Right renal pelvis (tissue), 4 donors: Measurements from ENCODE around the gene RPL29. TPM values are rescaled to one million over a fixed set of nuclear protein-coding genes. Genes with fewer than 3 reads are reported as not detected.

Experiments
- DNase-seq, 4 donors: peaks; one replicate each; pipeline ENCODE4 v3.0.0-alpha.2; 2013; ENCODE audit warnings: low read depth in 4 of 4, low spot score in 3 of 4, missing footprints in 1 of 4
- polyA plus RNA-seq, 4 donors: library from polyadenylated mRNA; unstranded; fragments of 120-200 nt; gene quantifications; one replicate each; pipeline ENCODE4 v1.2.1, GENCODE V29; 2013; ENCODE audit not compliant: insufficient read length in 4 of 4

Gene RPL29
- polyA plus RNA-seq, 4 donors, result 1,532 to 1,899 (median 1,617) TPM

DNA sequence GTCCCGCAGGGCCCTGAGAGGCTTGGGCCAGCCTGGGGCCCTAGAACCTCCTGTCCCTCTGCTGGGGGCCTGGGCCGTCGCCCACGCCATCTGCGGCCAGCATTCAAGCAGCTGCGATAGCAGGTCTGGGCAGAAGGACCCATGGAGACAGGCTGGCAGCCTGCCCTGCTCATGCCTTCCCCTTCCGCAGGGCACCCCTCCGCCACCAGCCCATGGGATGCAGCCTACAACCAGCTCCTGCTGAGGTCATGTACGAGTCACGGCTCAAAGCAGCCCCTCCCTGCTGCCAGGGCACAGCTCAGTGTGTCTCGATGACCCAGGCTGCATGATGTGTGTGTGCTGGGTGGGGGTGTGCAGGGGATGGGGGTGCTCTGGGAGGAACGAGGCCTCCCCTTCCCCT lies 32.9 kb upstream of the RPL29 start:
- no peak for DNase-seq

DNA sequence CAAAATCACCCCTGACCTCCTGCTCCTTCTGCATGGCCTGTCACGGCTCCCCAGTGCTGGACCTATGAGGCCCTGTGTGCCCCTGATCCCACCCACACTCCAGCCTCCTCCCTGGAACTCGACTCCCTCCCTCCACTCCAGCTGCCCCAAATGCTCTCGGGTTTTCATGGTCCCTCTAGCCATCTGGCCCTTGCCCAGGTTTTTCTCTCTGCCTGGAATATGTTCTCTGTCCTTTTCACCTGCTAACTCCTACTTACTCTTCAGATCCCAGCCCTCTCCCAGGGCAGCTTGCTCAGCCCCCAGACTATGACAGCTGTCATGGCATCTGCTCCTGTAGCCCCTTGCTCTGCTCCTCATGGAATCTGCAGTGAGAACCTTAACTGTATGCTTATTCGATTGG lies 30.3 kb upstream of the RPL29 start:
- no peak for DNase-seq

DNA sequence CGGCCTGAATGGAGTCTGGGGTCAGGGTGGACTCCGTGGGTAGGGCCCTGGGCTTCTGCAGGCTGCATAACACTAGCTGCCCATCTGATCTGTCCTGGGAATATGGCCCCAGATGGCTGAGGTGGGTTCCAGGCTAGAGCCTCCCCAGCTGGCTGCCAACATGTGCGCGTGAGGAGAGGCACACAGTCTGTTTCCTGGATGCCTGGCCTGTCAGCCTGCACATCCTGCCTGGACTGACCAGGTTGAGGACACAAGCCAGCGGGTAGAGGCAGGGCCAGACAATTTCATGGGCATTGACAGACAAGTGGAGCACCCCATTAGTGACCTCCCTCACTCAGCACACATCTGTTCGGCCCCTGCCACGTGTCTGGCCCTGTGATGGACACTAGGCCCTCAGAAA lies 29.8 kb upstream of the RPL29 start:
- no peak for DNase-seq

DNA sequence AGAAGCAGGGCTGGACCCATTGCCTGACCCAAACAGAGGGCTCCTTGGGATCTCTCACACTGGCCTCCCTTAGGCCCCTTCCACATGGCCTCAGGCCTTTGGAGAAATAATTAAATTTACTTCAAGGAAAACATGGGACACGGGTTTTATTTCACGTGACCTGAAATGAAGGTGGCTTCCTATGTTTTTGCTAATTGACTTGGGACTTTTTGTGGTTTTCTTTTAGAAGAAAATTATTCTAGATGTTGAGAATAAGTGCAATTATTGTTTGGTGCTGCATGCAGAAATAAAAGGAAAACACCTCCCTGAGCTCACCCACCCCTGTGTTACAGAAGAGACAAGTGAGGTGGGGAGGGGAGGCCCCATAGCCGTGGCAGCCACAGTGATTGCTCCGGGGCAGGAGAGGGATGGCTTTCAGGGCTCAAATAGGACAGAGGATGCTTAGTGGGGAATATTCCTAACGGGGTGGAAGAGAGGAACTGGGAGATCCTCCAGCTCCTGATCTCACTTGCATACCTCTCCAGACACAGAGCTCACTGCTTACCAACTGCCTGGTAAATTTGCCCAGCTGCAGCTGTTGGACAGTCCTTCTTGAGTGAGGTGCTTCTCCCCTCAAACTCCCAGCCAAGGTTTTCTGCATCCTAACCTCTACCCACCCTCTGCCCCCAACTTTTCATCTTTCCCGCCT lies 29.2 kb upstream of the RPL29 start:
- no peak for DNase-seq

DNA sequence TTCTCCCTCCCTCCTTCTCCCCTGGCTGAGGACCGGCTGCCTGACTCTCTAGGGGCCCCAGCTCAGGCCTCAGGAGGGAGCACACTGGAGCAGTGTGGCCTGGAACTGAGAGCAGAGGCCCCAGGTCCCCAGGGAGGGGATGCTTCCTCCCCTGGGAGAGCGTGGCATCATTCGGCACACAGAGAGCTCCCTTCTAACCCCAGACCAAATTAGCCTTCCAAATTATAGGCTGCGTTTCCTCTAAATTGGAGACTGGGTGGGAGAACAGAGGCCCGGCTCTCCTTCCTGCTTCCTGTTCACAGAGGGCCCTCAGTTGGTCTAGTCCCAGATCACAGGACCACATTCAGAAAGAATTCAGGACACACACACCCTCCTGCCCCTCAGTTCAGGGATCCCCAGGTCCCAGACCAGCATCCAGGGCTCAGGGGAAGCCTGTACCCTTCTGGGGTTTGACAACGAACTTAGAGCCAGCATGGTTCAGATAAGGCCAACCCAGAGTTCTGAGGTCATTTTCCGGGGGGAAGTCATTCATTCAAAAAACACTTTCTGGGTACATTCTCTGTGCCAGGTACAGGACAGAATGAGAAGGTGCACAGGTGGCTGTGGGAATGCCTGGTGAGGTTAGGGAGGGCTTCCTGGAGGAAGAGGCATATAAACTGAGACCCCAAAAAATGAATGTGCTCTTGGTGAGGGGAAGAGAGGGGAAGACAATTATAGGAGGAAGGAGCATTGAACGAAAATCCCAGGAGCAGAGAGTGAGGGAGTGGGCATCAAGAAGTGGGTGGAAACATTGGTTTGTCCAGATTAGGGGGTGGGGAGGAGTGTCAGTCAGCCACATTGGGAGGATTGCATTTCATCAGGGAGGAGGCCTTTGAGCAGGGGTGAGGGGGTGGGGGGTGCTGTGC lies 28.4 kb upstream of the RPL29 start:
- no peak for DNase-seq

DNA sequence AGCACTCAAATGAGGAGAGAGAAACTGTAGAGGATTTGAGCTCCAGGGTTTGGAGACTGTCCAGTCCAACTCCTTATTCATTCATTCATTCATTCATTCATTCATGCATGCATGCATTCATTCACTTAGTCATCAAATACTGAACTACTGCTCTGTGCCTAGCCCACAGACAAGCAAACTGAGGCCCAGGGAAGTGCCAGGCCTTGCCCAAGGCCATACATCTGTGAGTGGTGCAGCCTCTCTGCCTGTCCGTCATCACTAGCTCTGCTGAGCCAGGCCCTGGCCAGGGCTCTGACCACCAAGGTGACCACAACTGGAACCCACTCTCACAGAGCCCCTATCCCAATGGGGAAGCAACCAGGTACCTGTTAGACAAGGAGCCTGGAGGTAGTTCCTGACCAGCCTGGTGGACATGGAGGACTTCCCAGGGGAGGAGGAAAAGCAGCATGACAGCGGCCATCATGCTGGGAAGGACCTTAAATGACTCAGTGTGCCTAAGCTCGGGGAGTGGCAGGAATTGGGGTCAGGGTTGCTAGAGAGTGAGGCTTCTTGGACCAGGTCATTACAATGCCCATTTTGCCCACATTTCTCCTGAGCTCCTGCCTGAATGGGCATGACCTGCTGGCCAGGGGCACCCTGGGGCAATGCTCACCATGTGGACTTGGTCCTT lies 27.5 kb upstream of the RPL29 start:
- no peak for DNase-seq

DNA sequence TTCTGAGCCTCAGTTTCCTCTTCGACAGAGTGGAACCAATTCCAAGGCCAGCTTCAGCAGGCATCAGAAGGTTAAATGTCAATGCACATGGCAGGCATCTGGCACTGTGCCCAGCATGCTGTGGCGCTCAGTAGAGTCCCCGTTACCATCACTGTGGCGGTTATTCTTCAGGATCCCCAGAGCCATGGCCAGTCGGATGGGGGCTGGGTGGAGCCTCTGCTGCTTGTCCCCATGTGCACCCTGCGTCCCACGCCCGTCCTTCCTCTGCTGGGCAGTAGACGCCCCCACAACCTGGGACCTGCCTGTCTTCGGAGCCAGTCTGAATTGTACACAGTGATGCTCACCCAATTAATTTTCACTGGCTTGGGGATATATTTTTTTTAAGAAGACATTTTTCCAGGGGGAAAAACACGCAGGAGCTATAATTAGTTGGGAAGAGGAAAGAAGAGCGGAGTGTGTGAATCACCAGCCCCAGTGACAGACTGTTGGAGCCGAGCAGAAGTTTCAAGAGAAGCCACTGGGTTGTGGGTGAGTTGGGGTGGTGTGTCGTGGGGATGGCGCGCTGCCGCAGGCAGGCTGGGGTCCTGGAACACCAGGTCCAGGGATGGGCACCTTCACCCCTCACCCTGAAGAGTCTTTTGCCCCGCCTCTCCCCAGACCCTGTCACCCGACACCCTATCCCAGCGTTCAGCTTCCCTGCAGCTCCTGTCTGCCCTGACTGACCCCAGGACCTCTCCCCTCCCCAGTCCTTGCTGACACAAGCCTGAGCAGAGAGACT lies 26.8 kb upstream of the RPL29 start:
- no peak for DNase-seq

DNA sequence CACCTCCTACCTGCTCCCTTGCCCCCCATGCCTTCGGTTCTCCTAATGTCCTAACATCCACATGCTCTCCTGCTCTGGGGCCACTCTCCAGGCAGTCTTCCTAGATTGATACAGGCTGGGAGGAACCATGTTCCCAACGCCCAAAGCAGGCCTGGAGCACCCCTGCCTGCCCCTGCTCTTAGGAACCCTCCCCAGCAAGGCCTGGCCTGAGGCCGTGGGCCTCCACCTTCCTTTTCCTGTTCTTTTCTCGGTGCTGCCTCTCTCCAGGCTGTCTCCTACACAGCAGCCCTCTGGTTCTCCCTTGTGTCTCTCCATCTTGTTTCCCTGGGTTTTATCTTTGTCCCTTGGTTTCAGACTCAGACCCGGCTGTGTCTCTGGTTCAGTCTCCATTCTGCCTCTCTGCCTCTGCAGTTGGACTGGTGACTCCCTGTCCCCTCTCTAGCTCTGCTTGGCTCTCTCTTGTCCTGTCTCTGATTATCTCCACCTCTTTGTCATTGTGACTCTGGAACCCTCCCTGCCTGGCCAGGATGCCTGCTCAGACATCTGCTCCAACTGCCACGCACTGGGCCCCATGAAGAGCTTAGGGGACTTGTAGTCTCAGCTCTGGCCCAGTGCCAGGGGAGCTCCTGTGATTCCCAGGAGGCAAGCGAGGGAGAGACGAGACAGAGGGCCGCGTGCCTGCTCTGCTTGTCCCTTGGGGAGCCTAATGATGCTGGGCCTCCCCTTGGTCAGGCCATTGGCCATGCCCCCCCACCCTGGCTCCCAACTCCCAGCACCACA lies 26.0 kb upstream of the RPL29 start:
- no peak for DNase-seq

DNA sequence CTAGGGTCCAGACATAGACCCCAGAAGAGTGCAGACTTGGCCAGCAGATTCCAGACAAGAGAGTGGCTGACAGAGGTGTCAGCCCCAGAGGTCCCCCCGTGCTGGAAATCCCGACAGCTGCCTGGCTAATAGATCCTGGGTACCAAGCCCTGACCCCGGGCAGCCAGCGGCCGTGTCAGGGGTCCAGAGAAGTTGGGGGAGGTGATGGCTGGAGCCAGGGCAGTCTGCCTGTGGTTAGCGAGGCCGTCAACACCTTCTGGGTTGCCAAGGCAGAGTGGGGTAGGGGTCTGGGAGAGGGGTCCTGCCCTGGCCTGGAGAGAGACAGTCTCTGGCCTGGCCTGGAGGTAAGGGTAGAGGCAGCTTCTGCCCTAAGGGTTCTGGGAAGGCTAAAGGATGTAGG lies 25.1 kb upstream of the RPL29 start:
- no peak for DNase-seq

DNA sequence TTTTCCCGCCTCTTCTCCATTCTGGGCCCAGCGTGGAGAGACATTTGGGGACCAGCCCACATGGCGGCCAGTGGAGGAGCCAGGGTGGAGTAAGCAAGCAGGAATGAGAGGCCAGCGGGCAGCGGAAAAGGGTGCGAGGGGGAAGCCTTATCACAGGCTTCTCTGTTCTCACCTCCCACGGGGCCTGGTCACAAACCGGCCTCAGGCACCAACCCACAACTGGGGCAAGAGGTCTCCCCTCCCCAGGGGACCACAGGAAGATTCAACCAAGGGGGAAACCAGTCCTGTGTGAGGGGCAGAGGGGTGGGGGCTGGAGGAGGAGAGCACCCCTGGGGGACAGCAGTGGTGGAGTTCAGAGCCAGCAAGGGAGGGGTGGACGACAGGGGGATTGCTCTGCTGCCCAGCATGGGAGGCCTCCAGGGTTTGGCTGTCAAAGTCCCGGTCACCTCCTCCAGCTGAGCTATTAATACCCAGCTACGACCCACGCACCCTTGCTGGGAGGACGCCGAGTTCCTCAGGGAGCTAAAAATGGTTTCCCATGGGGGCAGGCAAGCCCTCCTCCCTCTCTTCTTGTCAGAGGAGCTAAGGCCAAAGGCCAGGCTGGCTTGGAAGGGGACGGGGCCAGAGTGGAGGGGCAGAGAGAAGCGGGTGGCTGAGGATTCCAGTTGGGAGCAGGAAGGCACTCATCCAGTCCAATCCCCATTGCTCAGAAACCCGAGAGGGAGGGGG lies 23.8 kb upstream of the RPL29 start:
- DNase-seq, result no peak

DNA sequence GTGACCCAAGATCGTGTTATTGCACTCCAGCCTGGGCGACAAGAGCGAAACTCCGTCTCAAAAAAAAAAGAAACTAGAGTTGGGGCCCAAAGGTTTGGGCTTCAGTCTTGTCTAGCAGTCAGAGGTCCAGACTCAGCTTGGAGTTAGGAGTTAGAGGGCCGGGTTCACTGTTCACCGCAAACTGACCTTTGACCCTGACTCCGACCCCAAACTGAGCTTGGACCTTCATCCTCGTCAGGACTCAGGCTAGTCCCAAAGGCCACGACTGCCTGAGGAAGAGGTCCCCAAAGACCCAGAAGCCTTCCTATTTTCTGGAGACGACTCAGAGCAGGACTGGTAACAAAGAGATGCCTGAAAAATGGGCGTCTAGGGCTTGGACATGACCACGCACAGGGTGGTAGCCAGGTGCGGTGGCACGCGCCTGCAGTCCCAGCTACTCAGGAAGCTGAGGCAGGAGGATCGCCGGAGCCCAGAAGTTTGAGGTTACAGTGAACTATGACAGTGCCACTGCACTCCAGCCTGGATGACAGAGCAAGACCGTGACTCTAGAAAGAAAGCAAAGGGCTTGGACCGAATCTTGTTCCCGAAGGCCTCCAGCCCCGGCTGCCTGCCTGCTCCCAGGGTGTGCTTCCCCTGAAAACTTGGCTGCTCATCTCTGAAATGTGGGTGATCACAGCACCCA lies 22.8 kb upstream of the RPL29 start:
- DNase-seq, result no peak

DNA sequence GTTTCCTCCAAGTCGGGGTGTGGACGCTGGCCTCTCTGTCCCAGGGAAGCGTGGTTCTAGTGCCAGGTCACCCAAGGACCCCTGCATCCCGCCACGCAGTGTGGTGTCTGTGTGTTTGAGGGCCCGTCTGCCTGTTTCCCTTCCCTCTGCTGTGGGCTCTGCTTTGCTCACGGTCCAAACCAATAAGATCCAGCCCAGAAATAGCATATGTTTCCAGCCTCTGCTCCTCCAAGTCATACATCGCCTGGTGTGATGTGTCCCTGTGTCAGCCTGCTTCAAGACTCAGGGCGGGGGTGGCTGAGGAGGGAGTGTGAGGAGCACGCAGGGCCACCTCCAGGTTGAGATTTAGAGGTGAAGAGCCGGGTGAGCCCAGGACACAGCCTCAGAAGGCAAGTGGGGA lies 21.9 kb upstream of the RPL29 start:
- no peak for DNase-seq

DNA sequence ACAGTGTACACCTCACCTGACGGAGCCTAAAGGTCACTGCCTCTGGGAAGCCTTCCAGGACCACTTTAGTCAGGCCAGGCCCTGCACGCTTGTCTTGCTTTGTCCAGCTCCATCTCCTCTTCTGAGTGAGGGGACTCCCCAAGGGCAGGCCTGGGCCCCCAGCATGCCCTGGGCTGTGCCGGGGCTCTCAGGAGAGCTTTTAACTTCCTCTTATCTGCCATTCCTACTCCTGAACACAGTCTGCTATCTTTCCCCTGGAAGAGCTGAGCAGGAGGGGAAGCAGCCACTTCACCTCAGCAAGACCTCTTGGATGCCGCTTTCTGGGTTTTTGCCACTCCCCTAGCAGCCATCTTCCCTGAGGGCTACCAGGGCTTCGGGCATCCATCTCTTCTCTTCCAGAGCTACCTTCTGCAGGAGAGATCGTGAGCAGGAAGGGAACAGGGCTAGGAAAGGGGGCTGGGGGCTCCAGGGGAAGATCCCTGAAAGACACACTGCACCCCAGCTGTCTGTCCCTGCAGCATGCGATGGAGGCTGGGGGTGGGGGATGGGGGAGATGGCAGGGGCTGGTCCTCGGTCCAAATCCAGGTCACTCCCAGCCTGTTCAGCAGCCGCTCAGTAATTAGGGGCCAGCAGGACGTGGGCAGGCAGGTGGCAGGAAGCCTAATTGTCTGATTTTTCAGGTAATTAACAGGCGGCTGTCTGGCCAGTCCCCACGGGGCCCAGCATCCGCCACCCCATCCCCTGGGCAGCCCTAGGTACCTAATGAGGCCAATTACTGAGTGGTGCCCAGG lies 19.9 kb upstream of the RPL29 start:
- DNase-seq, result no peak

DNA sequence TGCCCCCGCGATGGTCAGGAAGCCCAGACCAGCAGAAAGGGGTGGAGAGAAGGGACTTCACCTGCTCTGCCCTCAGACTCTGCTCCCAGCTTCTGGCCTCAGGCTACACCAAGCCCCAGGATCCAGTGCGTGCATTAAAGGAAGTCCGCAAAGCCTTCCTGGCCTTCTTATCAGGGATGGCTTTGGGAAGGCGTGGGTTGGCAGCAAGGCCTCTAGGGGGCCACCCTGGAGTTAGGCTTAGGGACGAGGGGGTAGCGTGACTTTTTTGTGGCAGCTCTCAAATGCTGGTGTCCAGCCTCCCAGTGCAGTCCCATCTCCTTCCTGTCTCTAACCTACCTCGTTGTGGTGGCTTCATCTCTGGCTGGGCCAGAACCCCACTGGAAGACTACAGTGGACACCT lies 18.9 kb upstream of the RPL29 start:
- no peak for DNase-seq

DNA sequence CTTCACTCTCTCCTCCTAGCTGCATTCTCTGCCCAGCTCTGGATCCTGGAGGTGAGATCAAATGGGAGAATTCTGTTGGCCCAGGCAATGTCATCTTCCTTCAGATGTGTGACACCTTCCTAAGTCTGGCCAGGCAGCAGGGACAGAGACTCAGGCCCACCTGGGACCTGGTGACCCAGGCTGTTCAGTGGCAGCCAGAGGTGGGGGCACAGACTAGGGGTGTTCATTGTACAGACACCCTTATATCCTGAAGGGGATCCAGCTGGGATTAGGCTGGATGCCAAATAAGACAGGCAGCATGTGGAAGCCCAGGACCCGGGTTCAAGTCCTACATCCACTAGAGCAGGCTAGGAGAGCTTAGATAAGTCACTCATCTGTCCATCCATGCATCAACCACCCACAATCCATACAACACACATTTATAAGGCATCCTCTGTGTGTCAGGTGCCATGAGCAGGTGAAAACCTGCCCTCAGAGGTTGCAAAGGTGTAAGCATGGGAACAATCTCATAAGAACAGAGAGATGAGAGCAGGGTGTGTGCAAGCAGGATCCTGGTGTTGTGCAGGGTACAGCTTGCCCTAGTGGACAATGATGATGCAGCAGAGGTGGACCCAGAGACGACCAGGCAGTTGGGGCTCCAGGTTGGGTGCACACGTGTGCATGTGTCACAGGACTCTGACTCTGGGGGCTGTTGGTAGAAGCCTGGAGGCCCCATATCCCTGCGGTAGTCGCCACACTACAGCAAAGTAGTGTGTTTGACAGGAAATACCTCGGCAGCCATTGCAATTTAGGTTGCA lies 18.3 kb upstream of the RPL29 start:
- DNase-seq, result no peak

DNA sequence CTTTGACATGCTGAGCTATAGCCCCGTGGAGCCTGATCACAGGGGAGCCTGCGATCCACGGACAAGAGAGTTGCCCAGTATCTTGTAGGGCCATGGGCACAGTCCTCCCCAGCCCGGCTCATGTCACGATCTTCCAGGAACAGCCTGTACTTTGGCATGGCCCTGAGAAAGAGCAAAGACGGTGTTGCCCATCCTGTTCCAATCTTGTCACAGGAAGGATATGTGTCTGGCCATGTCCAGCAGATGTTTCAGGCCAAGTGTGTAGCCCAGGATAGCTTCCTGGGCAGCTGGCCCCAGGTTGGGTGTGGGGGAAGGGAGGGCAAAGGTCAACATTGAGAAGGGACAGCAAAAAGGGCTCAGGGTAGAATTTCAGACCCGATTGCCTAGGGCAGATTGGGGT lies 17.0 kb upstream of the RPL29 start:
- no peak for DNase-seq

DNA sequence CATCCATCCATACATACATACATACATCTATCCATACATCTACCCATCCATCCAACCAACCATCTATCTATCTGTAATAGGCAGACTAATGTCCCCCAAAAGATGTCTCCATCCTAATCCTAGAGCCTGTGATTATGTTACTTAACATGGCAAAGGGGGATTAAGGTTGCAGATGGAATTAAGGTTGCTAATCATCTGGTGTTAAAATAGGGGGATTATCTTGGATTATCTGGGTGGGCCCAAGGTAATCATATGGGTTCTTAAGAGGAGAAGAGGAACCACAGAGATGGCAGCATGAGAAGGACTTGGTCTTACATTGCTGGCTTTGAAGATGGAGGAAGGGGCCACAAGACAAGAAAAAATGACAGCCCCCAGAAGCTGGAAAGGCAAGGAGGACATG lies 14.7 kb upstream of the RPL29 start:
- DNase-seq, result no peak
